Loucy (cell line): ENCODE data around the gene CCDC180.
"Not testable (repeated sequence)": the region's sequence is repeated elsewhere in the genome, so short reads cannot be mapped to it uniquely, and the experiment has no call there.

Source experiments
- H2AFZ ChIP-seq: fragments of 200-600 bp; sonication (generic); 2 replicates; pipeline ENCODE4 v1.6.0; 2016; ENCODE audit warnings: antibody characterized with exemption, mild to moderate bottlenecking, low read length, moderate library complexity
- H3F3A ChIP-seq: fragments of 200-600 bp; 2 replicates; pipeline ENCODE4 v1.6.0; 2016; ENCODE audit warnings: antibody characterized with exemption, low read depth, mild to moderate bottlenecking
- H3K27me3 ChIP-seq: fragments of 200-600 bp; sonication (generic); 2 replicates; pipeline ENCODE4 v1.6.1; 2014; ENCODE audit warnings: low read length, mild to moderate bottlenecking; ENCODE audit not compliant: insufficient read depth, poor library complexity, severe bottlenecking
- H3K36me3 ChIP-seq: fragments of 200-600 bp; sonication (generic); 2 replicates; pipeline ENCODE4 v1.6.1; 2016; ENCODE audit warnings: low read length; ENCODE audit not compliant: insufficient read depth
- H3K4me1 ChIP-seq: fragments of 200-600 bp; sonication (generic); 2 replicates; pipeline ENCODE4 v1.5.1; 2014; ENCODE audit warnings: low read length, mild to moderate bottlenecking; ENCODE audit not compliant: insufficient read depth, poor library complexity, severe bottlenecking
- H3K4me2 ChIP-seq: fragments of 200-600 bp; sonication (generic); 2 replicates; pipeline ENCODE4 v1.6.0; 2014; ENCODE audit warnings: antibody characterized with exemption, low read length, low read depth, mild to moderate bottlenecking; ENCODE audit not compliant: poor library complexity, severe bottlenecking
- H3K4me3 ChIP-seq: fragments of 200-600 bp; sonication (generic); 2 replicates; pipeline ENCODE4 v1.5.1; 2014; ENCODE audit warnings: low read length, mild to moderate bottlenecking, mixed read lengths; ENCODE audit not compliant: poor library complexity, severe bottlenecking
- H3K79me2 ChIP-seq: fragments of 200-600 bp; sonication (generic); 2 replicates; pipeline ENCODE4 v1.6.1; 2014; ENCODE audit warnings: low read length; ENCODE audit not compliant: insufficient read depth
- H3K9ac ChIP-seq: fragments of 200-600 bp; sonication (generic); 2 replicates; pipeline ENCODE4 v1.6.0; 2014; ENCODE audit warnings: mild to moderate bottlenecking, low read depth, low read length, moderate library complexity; ENCODE audit not compliant: poor library complexity, severe bottlenecking
- H3K9me2 ChIP-seq: fragments of 200-600 bp; sonication (generic); replicated peaks from 2 replicates; pipeline ENCODE4 v1.6.1; 2016; ENCODE audit warnings: low read depth, low read length, mixed read lengths
- H3K9me3 ChIP-seq: fragments of 200-600 bp; sonication (generic); 2 replicates; pipeline ENCODE4 v1.6.1; 2014; ENCODE audit warnings: mild to moderate bottlenecking, antibody characterized with exemption, low read length, low read depth; ENCODE audit not compliant: insufficient read depth
- H4K20me1 ChIP-seq: fragments of 200-600 bp; sonication (generic); 2 replicates; pipeline ENCODE4 v1.6.0; 2014; ENCODE audit warnings: antibody characterized with exemption, low read length, mild to moderate bottlenecking; ENCODE audit not compliant: insufficient read depth, poor library complexity, severe bottlenecking
- EZH2phosphoT487 ChIP-seq: fragments of 200-600 bp; IDR thresholded peaks from 2 replicates; pipeline ENCODE4 v1.6.1; 2018; ENCODE audit warnings: antibody characterized with exemption, mild to moderate bottlenecking, moderate library complexity, borderline replicate concordance
- TF ChIP-seq, protein P1 (sequence below): fragments of 200-600 bp; sonication (generic); conservative IDR thresholded peaks from 2 replicates; pipeline ENCODE4 v1.5.1; 2014; ENCODE audit warnings: mild to moderate bottlenecking, antibody characterized with exemption, low read length

The CCDC180 gene

DNA sequence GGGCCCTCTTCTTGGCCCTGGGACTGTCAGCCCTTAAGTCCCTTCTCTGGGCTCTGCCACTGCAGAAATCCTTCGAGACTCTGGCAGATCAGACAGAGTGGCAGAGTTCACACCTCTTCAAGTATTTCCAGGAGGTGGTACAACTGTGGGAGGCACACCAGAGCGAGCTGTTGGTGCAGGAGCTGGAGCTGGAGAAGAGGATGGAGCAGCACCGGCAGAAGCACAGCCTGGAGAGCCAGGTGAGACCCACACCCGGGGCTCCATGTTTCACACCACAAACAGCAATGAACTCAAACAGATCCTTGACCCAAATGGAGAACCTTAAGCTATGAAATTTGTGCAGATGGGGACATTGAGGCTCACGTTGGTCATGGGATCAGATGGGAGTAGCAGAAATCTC is 17.5 kb downstream of the CCDC180 start:
- H2AFZ ChIP-seq = no peak overlapping the region
- H3K4me1 ChIP-seq = no peaks in the 10 kb centered on the region
- H3K4me3 ChIP-seq = no peak overlapping the region
- no peaks in the 10 kb centered on the region for H3K79me2 ChIP-seq
- H4K20me1 ChIP-seq = no peaks in the 10 kb centered on the region
- no peak overlapping the region for H3K9ac ChIP-seq
- H3K9me3 ChIP-seq = peaks cover 8% of the 10 kb centered on the region; the same call in 1 of the 2 replicates
- no peaks in the 10 kb centered on the region for H3K27me3 ChIP-seq
- no peaks in the 10 kb centered on the region for H3K9me2 ChIP-seq
- H3K4me2 ChIP-seq = no peak overlapping the region
- H3K36me3 ChIP-seq = peaks cover 4% of the 10 kb centered on the region
- no peaks in the 10 kb centered on the region for H3F3A ChIP-seq
- TF ChIP-seq EZH2phosphoT487 = no peak
- TF ChIP-seq, protein P1, sequence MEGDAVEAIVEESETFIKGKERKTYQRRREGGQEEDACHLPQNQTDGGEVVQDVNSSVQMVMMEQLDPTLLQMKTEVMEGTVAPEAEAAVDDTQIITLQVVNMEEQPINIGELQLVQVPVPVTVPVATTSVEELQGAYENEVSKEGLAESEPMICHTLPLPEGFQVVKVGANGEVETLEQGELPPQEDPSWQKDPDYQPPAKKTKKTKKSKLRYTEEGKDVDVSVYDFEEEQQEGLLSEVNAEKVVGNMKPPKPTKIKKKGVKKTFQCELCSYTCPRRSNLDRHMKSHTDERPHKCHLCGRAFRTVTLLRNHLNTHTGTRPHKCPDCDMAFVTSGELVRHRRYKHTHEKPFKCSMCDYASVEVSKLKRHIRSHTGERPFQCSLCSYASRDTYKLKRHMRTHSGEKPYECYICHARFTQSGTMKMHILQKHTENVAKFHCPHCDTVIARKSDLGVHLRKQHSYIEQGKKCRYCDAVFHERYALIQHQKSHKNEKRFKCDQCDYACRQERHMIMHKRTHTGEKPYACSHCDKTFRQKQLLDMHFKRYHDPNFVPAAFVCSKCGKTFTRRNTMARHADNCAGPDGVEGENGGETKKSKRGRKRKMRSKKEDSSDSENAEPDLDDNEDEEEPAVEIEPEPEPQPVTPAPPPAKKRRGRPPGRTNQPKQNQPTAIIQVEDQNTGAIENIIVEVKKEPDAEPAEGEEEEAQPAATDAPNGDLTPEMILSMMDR = no peak

DNA sequence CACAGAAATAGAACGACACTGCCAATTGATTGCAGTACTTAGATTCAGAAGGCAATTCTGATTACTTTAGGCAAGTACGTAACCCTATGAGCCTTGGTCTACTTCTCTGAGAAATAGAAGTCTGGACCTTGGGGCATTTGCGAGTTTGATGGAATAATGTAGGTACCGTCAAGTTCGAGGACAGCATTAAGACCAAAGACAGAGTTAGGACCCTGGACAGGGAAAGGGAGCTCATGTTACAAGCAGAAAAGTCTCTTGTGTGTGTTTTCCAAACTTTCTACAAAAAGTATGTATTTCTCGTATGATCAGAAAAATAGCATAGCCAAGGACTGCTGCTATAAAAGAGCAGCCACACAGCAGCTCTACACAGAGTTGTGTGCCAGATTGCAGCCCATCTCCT is 20.1 kb downstream of the CCDC180 start:
- no peaks in the 10 kb centered on the region for H3K27me3 ChIP-seq
- H3K4me1 ChIP-seq = no peaks in the 10 kb centered on the region
- H3K4me2 ChIP-seq = no peak overlapping the region
- H3K9me3 ChIP-seq = no peaks in the 10 kb centered on the region
- H3F3A ChIP-seq = no peaks in the 10 kb centered on the region
- H3K4me3 ChIP-seq = no peak overlapping the region
- H2AFZ ChIP-seq = no peak overlapping the region
- no peaks in the 10 kb centered on the region for H4K20me1 ChIP-seq
- no peaks in the 10 kb centered on the region for H3K9me2 ChIP-seq
- H3K9ac ChIP-seq = no peak overlapping the region
- H3K36me3 ChIP-seq = peaks cover 2% of the 10 kb centered on the region; the same call in 1 of the 2 replicates
- no peaks in the 10 kb centered on the region for H3K79me2 ChIP-seq
- TF ChIP-seq EZH2phosphoT487 = no peak
- TF ChIP-seq, protein P1 = no peak

DNA sequence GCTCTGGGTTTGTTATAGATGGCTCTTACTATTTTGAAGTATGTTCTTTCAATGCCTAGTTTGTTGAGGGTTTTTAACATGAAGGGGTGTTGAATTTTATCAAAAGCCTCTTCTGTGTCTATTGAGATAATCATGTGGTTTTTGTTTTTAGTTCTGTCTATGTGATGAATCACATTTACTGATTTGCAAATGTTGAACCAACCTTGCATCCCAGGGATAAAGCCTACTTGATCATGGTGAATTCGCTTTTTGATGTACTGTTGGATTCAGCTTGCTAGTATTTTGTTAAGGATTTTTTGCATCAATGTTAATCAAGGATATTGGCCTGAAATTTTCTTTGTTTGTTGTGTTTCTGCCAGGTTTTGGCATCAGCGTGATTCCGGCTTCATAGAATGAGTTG is 25.5 kb downstream of the CCDC180 start:
- Histone ChIP-seq H4K20me1 (no peaks in the 10 kb centered on the region), H3K79me2 (no peaks in the 10 kb centered on the region)
- TF ChIP-seq, protein P1 = no peak
- no peak for TF ChIP-seq EZH2phosphoT487

DNA sequence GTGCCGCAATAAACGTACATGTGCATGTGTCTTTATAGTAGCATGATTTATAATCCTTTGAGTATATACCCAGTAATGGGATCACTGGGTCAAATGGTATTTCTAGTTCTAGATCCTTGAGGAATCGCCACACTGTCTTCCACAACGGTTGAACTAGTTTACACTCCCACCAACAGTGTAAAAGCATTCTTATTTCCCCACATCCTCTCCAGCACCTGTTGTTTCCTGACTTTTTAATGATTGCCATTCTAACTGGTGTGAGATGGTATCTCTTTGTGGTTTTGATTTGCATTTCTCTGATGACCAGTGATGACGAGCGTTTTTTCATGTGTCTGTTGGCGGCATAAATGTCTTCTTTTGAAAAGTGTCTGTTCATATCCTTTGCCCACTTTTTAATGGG is 28.2 kb downstream of the CCDC180 start:
- not testable (repeated sequence) for H3K9me2 ChIP-seq, H3K79me2 ChIP-seq, H3K9me3 ChIP-seq, H3F3A ChIP-seq, H3K27me3 ChIP-seq, H3K4me2 ChIP-seq, H3K9ac ChIP-seq, H3K36me3 ChIP-seq, H2AFZ ChIP-seq, H3K4me1 ChIP-seq, H4K20me1 ChIP-seq, H3K4me3 ChIP-seq

More for the DNA sequence above, 25.5 kb downstream of the CCDC180 start:
- Histone ChIP-seq H3K36me3 (no peaks in the 10 kb centered on the region), H3K4me3 (no peak overlapping the region), H3K9me3 (no peaks in the 10 kb centered on the region), H3K4me1 (no peaks in the 10 kb centered on the region), H2AFZ (no peak overlapping the region), H3K9me2 (no peaks in the 10 kb centered on the region), H3K27me3 (no peaks in the 10 kb centered on the region), H3F3A (no peaks in the 10 kb centered on the region), H3K9ac (no peak overlapping the region), H3K4me2 (no peak overlapping the region)
